Right atrium auricular region (tissue), 2 donors: ENCODE results near the gene UBE2L3. TPM values are rescaled to one million over a fixed set of nuclear protein-coding genes. Genes with fewer than 3 reads are reported as not detected.
A peak's percentile ranks its signal among the peaks of the same experiment; 100 is the strongest.
"Not testable (repeated sequence)": the region's sequence is repeated elsewhere in the genome, so short reads cannot be mapped to it uniquely, and the experiment has no call there.

Experiments
- DNase-seq: peaks from one replicate; pipeline ENCODE4 v3.0.0-alpha.2; 2019; ENCODE audit warnings: low spot score
- H3K27ac ChIP-seq, 2 donors: fragments of 200-600 bp; sonication (generic); 1 replicate in 1 of 2; 2 replicates in 1 of 2; pipeline ENCODE4 v1.5.1; 2016 to 2019
- H3K27me3 ChIP-seq, 2 donors: fragments of 200-600 bp; sonication (generic); one replicate each; pipeline versions ENCODE4 v1.5.1 to v1.6.0; 2017 to 2019
- H3K36me3 ChIP-seq: fragments of 200-600 bp; sonication (generic); one replicate; pipeline ENCODE4 v1.5.1; 2016
- H3K4me1 ChIP-seq, 2 donors: fragments of 200-600 bp; sonication (generic); one replicate each; pipeline versions ENCODE4 v1.5.1 to v1.6.0; 2017 to 2019
- H3K4me3 ChIP-seq, 2 donors: fragments of 200-600 bp; sonication (generic); 1 replicate in 1 of 2; 2 replicates in 1 of 2; pipeline ENCODE4 v1.5.1; 2017 to 2019; ENCODE audit warnings: mild to moderate bottlenecking in 1 of 2, moderate library complexity in 1 of 2
- H3K9me3 ChIP-seq, 2 donors: fragments of 200-600 bp; sonication (generic); one replicate each; pipeline ENCODE4 v1.5.1; 2019
- CTCF ChIP-seq, 2 donors: fragments of 200-600 bp; sonication (generic); IDR thresholded peaks; one replicate each; pipeline ENCODE4 v1.5.1; 2019; ENCODE audit warnings: antibody characterized with exemption in 2 of 2
- total RNA-seq, 2 donors: library from RNA; depleted of rRNA; stranded (reverse); fragments of >200 nt; gene quantifications; one replicate each; pipeline ENCODE4 v1.1.0, GENCODE V29; 2016

The UBE2L3 gene
- 10 to 100 TPM; 46.9 to 62.2 TPM for total RNA-seq

DNA sequence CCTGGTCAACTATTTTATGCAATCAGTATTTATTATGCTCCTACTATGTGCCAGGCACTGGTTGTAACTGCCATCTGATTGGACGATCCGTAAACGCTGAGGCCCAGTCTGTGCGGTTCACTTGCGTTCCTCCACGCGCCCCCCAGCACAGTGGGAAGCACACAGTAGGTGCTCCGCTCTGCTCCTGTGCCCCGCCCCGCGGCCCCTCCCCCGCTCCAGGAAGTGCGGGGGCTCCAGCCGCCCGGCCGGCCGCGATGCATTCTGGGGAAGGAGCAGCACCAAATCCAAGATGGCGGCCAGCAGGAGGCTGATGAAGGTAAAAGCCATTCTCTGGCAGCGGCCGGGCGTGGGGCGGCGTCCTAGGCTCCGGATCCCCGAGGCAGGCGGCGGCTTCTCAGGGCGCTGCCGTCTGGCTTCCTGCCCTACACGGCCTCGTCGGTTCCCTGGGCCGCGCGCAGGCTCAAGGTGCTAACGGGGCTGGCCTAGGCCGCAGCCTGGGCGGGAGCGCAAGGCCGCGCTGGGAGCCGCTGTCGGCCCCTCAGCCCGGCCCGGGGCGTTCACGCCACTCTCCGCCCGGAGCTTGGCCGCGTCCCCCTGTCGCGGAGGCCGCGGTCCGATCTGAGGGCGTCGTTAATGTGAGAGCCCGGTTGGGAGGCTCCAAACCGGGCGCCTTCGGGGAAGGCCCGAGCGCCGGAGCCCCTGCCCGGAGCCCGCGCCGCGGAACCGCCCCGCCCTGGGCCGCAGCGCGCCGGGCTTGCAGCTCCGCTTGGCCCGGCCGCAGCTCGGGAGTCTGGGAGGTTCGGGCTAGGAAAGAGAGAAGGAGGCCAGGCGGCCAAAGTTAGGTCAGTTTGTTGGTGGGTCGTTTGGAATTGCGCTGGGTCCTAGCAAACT is at the start of gene UBE2L3:
TSS of gene UBE2L3 (plus strand) at position 259 of the 891 bp plus-strand sequence. CDS start at position 290, 31 bp downstream.
- Histone ChIP-seq H3K27ac (peak within 1 kb of the TSS; percentile 87 to 91), H3K4me1 (peaks cover 0 to 36% of the 10 kb centered on the region in 2 donors), H3K9me3 (no peaks in the 10 kb centered on the region), H3K36me3 (no peaks in the 10 kb centered on the region), H3K27me3 (no peaks in the 10 kb centered on the region), H3K4me3 (peak within 1 kb of the TSS; percentile 70 to 77)
- DNase-seq, result peak; percentile 75
- peak in 1 of 2 donors; percentile 13 for TF ChIP-seq CTCF (IDR thresholded peaks at IDR 0.05)

DNA sequence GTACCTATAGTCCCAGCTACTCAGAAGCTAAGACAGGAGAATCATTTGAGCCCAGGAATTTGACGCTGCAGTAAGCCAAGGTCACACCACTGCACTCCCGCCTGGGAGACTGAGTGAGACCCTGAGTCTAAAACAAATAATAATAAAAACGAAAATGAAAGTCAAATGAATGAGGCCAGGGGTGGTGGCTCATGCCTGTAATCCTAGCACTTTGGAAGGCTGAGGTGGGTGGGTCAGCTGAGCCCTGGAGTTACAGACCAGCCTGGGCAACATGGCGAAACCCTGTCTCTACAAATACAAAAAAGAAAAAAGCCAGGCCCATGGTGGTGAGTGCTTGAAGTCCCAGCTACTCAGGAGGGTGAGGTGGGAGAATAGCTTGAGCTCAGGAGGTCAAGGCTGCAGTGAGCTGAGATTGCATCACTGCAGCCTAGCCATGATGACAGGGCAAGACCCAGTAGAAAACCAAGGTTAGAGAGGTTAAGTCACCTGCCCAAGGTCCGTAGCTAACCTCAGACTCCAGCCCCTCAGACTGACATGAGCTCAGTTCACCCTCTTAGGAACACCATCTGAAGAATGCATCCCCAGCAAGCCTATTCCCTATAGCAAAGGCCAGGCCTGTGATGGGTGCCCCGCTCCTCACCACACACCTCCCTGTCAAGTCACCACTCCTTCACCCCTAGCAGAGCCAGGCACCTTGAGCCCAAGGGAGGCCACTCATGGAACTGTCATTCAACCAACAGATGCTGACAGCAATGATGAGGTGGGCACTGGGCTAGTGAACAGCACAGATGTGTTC is 40.6 kb upstream of the UBE2L3 start:
- not testable (repeated sequence) for DNase-seq

DNA sequence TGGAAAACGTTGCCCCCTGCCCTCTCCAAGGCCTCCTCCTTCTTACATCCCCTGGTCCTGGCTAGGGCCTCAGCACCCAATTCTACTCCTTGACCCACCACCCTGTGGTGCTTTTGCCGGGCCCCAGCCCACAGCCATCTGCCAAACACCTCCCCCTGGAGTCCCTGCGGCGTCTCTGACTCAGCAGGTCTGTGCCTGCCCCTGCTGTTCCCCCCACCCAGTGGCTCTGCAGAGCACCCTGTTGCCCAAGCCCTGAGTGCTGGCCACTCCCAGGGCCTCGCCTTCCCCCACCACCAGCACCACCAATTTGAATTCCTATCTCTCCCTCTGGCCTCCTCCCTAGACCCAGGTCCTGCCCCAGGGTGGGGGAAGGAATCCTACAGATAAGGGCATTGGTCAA is 36.0 kb upstream of the UBE2L3 start:
- not testable (repeated sequence) for H3K36me3 ChIP-seq, H3K27ac ChIP-seq, H3K9me3 ChIP-seq, H3K4me3 ChIP-seq, DNase-seq, H3K4me1 ChIP-seq, H3K27me3 ChIP-seq

More for the DNA sequence above, 40.6 kb upstream of the UBE2L3 start:
- H3K36me3 ChIP-seq, H3K27ac ChIP-seq, H3K4me3 ChIP-seq, H3K4me1 ChIP-seq, H3K9me3 ChIP-seq, H3K27me3 ChIP-seq: not testable (repeated sequence)

DNA sequence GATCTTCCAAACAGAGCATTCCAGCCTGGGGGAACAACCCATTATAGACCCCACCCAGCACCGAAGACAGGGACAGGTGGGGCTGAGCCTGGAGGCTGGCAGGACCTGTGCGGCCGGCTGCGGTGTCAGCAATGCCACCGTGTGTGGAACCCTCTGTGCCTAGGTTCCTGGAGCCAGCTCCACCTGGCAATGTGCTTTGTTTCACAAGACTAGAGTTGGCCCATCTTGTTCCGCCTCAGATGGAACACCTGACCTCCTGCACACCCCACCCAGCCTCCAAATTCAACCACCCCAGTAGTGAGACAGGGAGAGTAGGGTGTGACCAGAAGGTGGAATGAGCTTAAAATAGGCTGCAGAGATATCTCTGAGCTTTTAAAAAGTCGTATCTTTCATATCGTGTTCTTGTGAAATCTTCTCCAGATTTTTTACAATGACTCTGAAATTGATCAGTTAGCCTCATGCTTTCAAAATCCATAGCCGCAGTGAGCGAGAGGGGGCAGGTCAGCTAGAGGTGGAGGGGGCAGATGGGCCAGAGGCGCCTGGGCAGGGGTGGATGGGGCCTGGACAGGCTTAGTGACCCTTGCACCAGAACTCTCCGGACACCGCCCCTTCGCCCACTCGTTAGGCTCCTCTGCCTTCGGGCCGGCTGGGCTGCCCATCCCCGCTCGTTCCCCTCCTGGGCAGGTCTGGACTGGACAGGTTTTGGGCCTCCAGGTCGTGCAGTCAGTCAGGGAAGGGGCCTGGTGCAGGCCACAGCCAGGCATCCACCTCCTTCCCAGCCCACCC is 34.5 kb upstream of the UBE2L3 start:
- H3K4me1 ChIP-seq, H3K27ac ChIP-seq, H3K36me3 ChIP-seq, H3K4me3 ChIP-seq, H3K9me3 ChIP-seq, DNase-seq, H3K27me3 ChIP-seq: not testable (repeated sequence)

DNA sequence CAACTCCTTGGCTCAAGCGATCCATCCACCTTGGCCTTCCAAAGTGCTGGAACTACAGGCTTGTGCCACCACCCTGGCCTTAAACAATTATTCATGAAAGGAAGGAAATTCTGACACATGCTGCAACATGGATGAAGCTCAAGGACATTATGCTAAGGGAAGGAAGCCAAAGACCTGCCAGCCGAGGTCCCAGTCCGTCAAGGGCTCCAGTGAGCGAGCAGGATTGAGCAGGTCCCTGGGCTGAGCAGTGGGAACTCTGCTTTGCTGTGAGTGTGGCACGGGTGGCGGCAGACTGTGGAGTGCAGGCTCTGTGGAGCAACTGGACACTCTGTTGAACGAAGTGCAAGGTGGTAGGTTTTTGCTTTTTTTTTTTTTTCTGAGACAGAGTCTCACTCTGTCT is 27.7 kb upstream of the UBE2L3 start:
- H3K9me3 ChIP-seq, H3K27ac ChIP-seq, H3K36me3 ChIP-seq, H3K4me1 ChIP-seq, DNase-seq, H3K4me3 ChIP-seq, H3K27me3 ChIP-seq: not testable (repeated sequence)

GRCh38 chr22:21544432-21545322 is 22.8 kb upstream of the UBE2L3 start:
- not testable (repeated sequence) for H3K27me3 ChIP-seq, H3K9me3 ChIP-seq, H3K36me3 ChIP-seq, H3K4me1 ChIP-seq, H3K27ac ChIP-seq, DNase-seq, H3K4me3 ChIP-seq

GRCh38 chr22:21549558-21549957 is 18.0 kb upstream of the UBE2L3 start:
- not testable (repeated sequence) for H3K27ac ChIP-seq, H3K4me1 ChIP-seq, H3K9me3 ChIP-seq, H3K27me3 ChIP-seq, H3K36me3 ChIP-seq, H3K4me3 ChIP-seq, DNase-seq

DNA sequence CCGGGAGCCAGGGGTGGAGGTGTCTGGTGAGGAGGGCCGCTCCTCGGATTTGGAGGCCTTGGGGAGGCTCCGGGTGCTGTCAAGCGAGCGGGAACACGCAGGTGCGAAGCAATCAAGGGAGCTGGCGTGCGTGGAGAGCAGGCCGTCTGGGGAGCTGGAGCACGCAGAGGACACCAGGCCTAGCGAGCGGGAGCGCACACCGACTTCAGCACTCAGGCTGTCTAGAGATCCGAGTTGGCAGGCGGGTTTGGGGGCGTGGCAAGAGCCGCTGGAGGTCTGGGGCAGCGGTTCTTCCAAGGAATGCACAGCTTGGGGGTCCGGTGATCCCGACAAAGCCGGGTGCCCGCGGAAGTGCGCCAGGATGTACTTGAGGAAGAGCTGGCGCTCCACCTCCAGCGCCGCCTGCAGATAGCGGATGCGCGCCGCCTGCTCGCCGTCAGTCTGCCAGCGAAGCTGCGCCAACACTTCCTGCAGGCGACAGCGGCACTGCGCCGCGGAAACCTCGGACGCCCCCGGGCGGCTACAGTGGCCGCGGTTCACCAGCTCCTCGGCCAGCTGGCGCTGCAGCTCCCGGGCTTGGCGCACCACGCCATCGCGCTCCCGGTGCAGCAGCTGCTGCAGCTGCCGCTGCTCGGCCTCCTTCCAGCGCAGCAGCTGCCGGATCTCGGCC is 17.4 kb upstream of the UBE2L3 start:
- not testable (repeated sequence) for H3K36me3 ChIP-seq, H3K4me3 ChIP-seq, H3K4me1 ChIP-seq, H3K9me3 ChIP-seq, H3K27ac ChIP-seq, DNase-seq, H3K27me3 ChIP-seq

- H3K36me3 ChIP-seq, H3K27ac ChIP-seq, H3K4me1 ChIP-seq, H3K9me3 ChIP-seq, H3K4me3 ChIP-seq, H3K27me3 ChIP-seq, DNase-seq: not testable (repeated sequence)
Measured at GRCh38 chr22:21550678-21551047, 16.9 kb upstream of the UBE2L3 start.

DNA sequence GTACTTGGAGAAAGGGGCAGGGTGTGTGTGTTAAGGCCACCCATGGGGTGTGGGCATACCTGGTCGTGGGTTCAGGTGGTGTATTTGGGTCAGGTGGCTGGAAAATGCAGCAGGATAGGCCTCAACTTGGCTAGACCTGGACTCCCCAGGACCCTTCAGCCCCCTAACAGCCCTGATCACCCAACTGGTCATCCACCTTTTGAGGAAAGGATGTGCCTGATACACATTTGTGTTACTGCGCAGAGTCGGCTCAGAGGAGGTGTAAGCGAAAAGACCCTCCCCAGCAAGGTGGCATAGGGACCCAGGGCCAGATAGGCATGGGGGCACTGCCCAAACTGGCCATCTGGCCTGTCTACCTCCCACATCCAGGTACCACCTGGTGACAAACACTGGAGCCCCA is 16.2 kb upstream of the UBE2L3 start, which contains the start of gene RIMBP3C:
TSS of gene RIMBP3C (minus strand) at position 101 of the 400 bp plus-strand sequence. CDS start 485 bp downstream, outside the sequence.
- H3K4me3 ChIP-seq, H3K4me1 ChIP-seq, DNase-seq, H3K27ac ChIP-seq, H3K36me3 ChIP-seq, H3K9me3 ChIP-seq, H3K27me3 ChIP-seq: not testable (repeated sequence)

DNA sequence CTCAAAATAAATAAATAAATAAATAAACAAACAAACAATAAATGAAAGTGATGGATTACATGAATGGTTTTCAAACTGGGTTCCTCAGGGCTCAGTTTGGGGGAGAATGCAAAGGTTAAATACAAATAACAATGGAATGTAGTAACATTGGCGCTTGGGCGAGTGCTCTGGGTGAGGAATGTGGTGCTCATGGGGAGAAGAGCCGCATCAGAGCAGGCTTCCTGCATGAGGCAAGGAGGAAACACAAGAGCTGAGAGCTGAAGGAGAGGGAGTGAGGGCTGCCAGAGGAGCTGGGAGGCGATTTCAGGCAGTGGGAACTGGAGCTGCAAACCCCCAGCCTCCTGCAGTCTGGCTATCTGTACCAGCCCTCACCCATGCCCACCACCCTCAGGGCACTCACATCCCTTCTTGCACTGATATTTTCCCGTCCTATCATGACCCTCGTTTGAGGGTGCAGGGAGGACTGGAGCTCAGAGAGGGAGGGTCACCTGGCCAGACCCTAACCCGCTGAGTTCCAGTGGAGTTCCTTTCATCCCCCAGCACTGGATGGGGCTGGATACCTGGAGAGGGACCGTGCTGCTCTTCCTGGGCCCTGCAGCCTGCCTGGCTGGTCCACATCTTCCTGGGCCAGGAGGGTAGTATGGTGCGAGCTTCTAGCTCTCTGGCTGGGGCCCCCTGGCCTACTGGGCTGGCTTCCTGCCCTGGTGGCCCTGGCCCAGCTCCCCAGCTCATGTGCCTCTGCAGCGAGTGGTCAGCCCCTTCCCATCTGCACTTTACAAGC is 8.0 kb upstream of the UBE2L3 start:
- H3K27ac ChIP-seq, DNase-seq, H3K9me3 ChIP-seq, H3K4me1 ChIP-seq, H3K4me3 ChIP-seq, H3K27me3 ChIP-seq, H3K36me3 ChIP-seq: not testable (repeated sequence)
